Muscle layer of colon (tissue), 2 donors: ENCODE measurements around the gene PAQR4.

ENCODE experiments used
- H3K27ac ChIP-seq: one replicate; pipeline ENCODE4 v1.7.0; 2013; ENCODE audit warnings: low read depth, mild to moderate bottlenecking, low read length, moderate library complexity
- H3K27me3 ChIP-seq, 2 donors: one replicate each; pipeline ENCODE4 v1.7.0; 2013; ENCODE audit warnings: low read length in 2 of 2, mild to moderate bottlenecking in 2 of 2; ENCODE audit not compliant: insufficient read depth in 2 of 2, control insufficient read depth in 1 of 2
- H3K36me3 ChIP-seq: one replicate; pipeline ENCODE4 v1.7.0; 2013; ENCODE audit warnings: mild to moderate bottlenecking, low read length; ENCODE audit not compliant: insufficient read depth
- H3K4me1 ChIP-seq: one replicate; pipeline ENCODE4 v1.7.0; 2013; ENCODE audit warnings: mild to moderate bottlenecking, low read length; ENCODE audit not compliant: insufficient read depth
- H3K4me3 ChIP-seq, 2 donors: one replicate each; pipeline ENCODE4 v1.7.0; 2013; ENCODE audit warnings: low read length in 2 of 2, low read depth in 1 of 2, mild to moderate bottlenecking in 1 of 2, moderate library complexity in 1 of 2
- H3K9ac ChIP-seq: one replicate; pipeline ENCODE4 v1.7.0; 2013; ENCODE audit warnings: low read length
- H3K9me3 ChIP-seq: one replicate; pipeline ENCODE4 v1.7.0; 2013; ENCODE audit warnings: mild to moderate bottlenecking, low read length
- donor health status: abdominal sarcoma.
- donor health status: Adenocarcinoma of cecum.

PAQR4 gene

GRCh38 chr16:3022208-3022683 lies 53.1 kb downstream of the PAQR4 start:
- Histone ChIP-seq H3K9me3 (no peaks in the 10 kb centered on the region), H3K36me3 (peaks cover 11% of the 10 kb centered on the region), H3K9ac (peak overlapping the region; percentile 92), H3K4me3 (peak overlapping the region in 1 of 2 donors; percentile 84), H3K27me3 (peaks cover 7 to 17% of the 10 kb centered on the region in 2 donors), H3K27ac (peak overlapping the region; percentile 92), H3K4me1 (peaks cover 24% of the 10 kb centered on the region)

GRCh38 chr16:3022684-3023414 lies 53.7 kb downstream of the PAQR4 start:
- no peaks in the 10 kb centered on the region for H3K9me3 ChIP-seq
- H3K4me3 ChIP-seq: peak overlapping the region; percentile 84 to 88
- peaks cover 24% of the 10 kb centered on the region for H3K4me1 ChIP-seq
- peaks cover 11% of the 10 kb centered on the region for H3K36me3 ChIP-seq
- peak overlapping the region; percentile 92 for H3K27ac ChIP-seq
- H3K27me3 ChIP-seq: peaks cover 7 to 11% of the 10 kb centered on the region in 2 donors
- H3K9ac ChIP-seq: peak overlapping the region; percentile 92
